Peyer's patch (tissue), 4 donors: ENCODE results near the gene TRPM7. TPM values are rescaled to one million over a fixed set of nuclear protein-coding genes. Genes with fewer than 3 reads are reported as not detected.
"Not testable (repeated sequence)": the region's sequence is repeated elsewhere in the genome, so short reads cannot be mapped to it uniquely, and the experiment has no call there.

ENCODE experiments used
- DNase-seq, 3 donors: peaks; one replicate each; pipeline ENCODE4 v3.0.0-alpha.2; 2017 to 2019
- H3K27ac ChIP-seq, 4 donors: fragments of 200-600 bp; sonication (generic); one replicate each; pipeline ENCODE4 v1.5.1; 2016 to 2019
- H3K27me3 ChIP-seq, 2 donors: fragments of 200-600 bp; sonication (generic); one replicate each; pipeline ENCODE4 v1.5.1; 2019
- H3K36me3 ChIP-seq, 3 donors: fragments of 200-600 bp; sonication (generic); one replicate each; pipeline ENCODE4 v1.5.1; 2016 to 2019
- H3K4me1 ChIP-seq, 4 donors: fragments of 200-600 bp; sonication (generic); one replicate each; pipeline ENCODE4 v1.5.1; 2016 to 2019
- H3K4me3 ChIP-seq, 4 donors: fragments of 200-600 bp; sonication (generic); 1 replicate in 3 of 4; 2 replicates in 1 of 4; pipeline ENCODE4 v1.5.1; 2016 to 2019; ENCODE audit warnings: mild to moderate bottlenecking in 1 of 4
- H3K9me3 ChIP-seq, 4 donors: fragments of 200-600 bp; sonication (generic); one replicate each; pipeline ENCODE4 v1.5.1; 2016 to 2019; ENCODE audit warnings: mild to moderate bottlenecking in 1 of 4
- POLR2A ChIP-seq, 2 donors: fragments of 450-650 bp; IDR thresholded peaks; one replicate each; pipeline ENCODE4 v1.5.1; 2017; ENCODE audit warnings: antibody characterized with exemption in 2 of 2, mild to moderate bottlenecking in 2 of 2, moderate library complexity in 2 of 2
- total RNA-seq, 4 donors: library from RNA; depleted of rRNA; stranded (reverse); fragments of >200 nt; gene quantifications; one replicate each; pipeline ENCODE4 v1.1.0, GENCODE V29; 2016
- TF ChIP-seq, protein P1 (sequence below), 6 experiments: fragments of 450-650 bp in 4 of 6; fragments of 200-600 bp in 2 of 6; sonication (generic) in 1 of 6; IDR thresholded peaks; one replicate each; pipeline ENCODE4 v1.5.1; 2017 to 2019; ENCODE audit warnings: antibody characterized with exemption in 6 of 6, mild to moderate bottlenecking in 3 of 6, moderate library complexity in 1 of 6

TRPM7 gene
- total RNA-seq, 4 donors from 2014 or later = 44.1 to 93.3 (median 63.6) TPM

DNA sequence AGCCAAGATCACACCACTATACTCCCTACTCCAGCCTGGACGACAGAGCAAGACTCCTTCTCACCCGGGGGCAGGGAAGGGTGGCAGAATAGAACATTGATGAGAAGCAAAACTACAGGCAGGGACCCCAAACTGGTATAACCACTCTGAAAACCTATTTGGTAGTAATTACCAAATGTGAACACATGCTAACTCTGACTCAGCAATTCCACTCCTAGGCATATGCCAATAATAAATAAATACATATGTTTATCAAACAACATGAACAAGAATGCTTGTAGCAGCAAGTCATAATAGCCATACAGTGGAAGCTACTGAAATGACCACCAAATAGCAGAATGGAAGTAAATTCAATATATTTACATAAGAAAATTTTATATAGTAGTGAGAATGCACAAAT is 109.1 kb downstream of the TRPM7 start:
- H3K4me1 ChIP-seq = no peaks in the 10 kb centered on the region
- no peak overlapping the region for H3K4me3 ChIP-seq
- no peak overlapping the region for H3K27ac ChIP-seq
- no peak for DNase-seq
- TF ChIP-seq, protein P1, sequence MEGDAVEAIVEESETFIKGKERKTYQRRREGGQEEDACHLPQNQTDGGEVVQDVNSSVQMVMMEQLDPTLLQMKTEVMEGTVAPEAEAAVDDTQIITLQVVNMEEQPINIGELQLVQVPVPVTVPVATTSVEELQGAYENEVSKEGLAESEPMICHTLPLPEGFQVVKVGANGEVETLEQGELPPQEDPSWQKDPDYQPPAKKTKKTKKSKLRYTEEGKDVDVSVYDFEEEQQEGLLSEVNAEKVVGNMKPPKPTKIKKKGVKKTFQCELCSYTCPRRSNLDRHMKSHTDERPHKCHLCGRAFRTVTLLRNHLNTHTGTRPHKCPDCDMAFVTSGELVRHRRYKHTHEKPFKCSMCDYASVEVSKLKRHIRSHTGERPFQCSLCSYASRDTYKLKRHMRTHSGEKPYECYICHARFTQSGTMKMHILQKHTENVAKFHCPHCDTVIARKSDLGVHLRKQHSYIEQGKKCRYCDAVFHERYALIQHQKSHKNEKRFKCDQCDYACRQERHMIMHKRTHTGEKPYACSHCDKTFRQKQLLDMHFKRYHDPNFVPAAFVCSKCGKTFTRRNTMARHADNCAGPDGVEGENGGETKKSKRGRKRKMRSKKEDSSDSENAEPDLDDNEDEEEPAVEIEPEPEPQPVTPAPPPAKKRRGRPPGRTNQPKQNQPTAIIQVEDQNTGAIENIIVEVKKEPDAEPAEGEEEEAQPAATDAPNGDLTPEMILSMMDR (IDR thresholded peaks at IDR 0.05) = no peak
- no peak for TF ChIP-seq POLR2A (IDR thresholded peaks at IDR 0.05)
- H3K27me3 ChIP-seq = no peaks in the 10 kb centered on the region
- peaks cover 0 to 90% (median 0%) of the 10 kb centered on the region in 3 donors for H3K36me3 ChIP-seq
- no peaks in the 10 kb centered on the region for H3K9me3 ChIP-seq

DNA sequence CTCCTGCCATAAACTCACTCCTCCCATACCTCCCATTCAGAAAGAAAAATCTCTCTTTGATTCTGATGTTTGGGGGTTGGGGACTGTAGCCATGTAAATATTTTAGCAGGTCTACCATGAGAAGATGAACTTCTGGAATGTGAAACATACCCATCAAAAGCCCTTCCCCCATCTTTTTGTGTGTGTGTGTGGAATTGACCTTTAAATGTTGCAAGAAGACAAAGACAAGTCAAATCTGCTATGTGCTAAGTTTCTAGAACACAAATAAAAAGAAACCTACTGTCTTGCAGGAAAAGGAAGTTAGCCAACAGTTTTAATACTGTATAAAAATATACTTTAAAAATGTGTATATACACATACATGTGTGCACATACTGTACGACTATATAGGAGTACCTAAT is 110.4 kb downstream of the TRPM7 start:
- no peaks in the 10 kb centered on the region for H3K27me3 ChIP-seq
- H3K36me3 ChIP-seq = peaks cover 0 to 89% (median 0%) of the 10 kb centered on the region in 3 donors
- no peak for DNase-seq
- no peak overlapping the region for H3K4me3 ChIP-seq
- H3K27ac ChIP-seq = no peak overlapping the region
- TF ChIP-seq POLR2A (IDR thresholded peaks at IDR 0.05) = no peak
- TF ChIP-seq, protein P1 (IDR thresholded peaks at IDR 0.05) = no peak
- no peaks in the 10 kb centered on the region for H3K9me3 ChIP-seq
- H3K4me1 ChIP-seq = no peaks in the 10 kb centered on the region

DNA sequence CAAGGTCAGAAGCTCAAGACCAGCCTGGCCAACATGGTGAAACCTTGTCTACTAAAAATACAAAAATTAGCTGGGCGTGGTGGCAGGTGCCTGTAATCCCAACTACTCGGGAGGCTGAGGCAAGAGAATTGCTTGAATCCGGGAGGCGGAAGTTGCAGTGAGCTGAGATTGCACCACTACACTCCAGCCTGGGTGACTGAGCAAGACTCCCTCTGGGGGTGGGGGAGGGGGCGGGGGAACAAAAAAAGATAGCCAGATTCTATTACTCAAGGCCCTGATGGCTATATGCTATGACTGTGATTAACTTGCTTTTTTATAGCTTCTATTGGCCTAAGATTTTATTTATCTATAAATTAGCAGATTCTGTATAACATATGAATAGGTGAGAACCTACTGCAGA is 112.8 kb downstream of the TRPM7 start:
- H3K36me3 ChIP-seq = peaks cover 0 to 85% (median 0%) of the 10 kb centered on the region in 3 donors

DNA sequence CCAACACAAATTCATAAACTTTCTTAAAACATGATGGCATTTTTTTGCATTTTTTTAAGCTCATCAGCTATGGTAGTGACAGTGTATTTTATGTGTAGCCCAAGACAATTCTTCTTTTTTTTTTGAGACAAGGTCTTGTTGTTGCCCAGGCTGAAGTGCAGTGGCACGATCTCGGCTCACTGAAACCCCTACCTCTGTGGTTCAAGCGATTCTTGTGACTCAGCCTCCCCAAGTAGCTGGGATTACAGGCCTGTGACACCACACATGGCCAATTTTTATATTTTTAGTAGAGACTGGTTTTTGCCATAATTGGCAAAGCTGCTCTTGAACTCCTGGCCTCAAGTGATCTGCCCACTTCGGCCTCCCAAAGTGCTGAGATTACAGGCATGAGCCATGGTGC is 122.8 kb downstream of the TRPM7 start:
- no peaks in the 10 kb centered on the region for H3K4me1 ChIP-seq
- H3K9me3 ChIP-seq = no peaks in the 10 kb centered on the region
- H3K27ac ChIP-seq = no peak overlapping the region
- H3K4me3 ChIP-seq = no peak overlapping the region
- TF ChIP-seq POLR2A (IDR thresholded peaks at IDR 0.05) = no peak
- TF ChIP-seq, protein P1 (IDR thresholded peaks at IDR 0.05) = no peak
- H3K36me3 ChIP-seq = peaks cover 0 to 57% (median 0%) of the 10 kb centered on the region in 3 donors
- DNase-seq = no peak
- H3K27me3 ChIP-seq = no peaks in the 10 kb centered on the region

More for the DNA sequence above, 112.8 kb downstream of the TRPM7 start:
- H3K27ac ChIP-seq, H3K4me3 ChIP-seq, DNase-seq, H3K9me3 ChIP-seq, H3K27me3 ChIP-seq, H3K4me1 ChIP-seq: not testable (repeated sequence)

DNA sequence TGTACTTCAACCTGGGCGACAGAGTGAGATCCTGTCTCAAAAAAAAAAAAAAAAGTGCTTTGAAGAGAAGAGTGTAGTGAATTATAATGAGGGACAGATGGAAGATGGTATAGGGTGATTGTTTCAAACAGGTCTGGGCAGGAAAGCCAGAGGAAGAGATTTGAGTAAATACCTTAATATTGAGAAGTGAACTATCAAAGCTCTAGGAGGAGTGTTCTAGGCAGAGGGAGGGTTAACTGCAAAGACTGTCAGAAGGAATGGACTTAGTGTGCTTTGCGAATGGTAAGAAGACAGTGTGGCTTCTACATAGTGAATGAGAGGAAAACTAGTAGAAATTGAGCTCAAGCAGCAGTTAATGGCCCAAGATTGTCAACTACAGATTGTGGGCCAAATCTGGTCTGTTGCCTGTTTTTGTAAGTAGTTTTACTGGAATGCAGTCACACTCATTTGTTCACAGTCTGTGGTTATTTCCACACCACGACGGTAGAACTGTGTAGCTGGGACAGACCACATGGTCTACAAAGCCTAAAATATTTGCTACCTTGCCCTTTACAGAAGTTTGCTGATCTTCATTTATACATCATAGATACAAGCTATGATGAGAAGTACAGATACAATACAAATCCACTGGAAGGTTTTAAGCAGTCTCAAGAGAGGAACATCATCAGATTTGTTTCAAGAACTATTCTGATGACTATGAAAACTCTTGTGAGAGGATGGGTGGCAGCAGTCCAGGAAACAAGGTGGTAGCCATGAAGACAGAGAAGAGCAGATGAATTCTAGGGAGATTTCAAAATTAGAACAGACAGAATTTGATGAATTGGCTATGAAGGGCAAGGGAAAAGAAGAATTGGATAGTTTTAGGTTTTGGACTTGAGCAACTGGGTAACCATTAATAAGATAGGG is 123.6 kb downstream of the TRPM7 start:
- Histone ChIP-seq H3K27me3 (no peaks in the 10 kb centered on the region), H3K36me3 (peaks cover 0 to 50% (median 0%) of the 10 kb centered on the region in 3 donors)

DNA sequence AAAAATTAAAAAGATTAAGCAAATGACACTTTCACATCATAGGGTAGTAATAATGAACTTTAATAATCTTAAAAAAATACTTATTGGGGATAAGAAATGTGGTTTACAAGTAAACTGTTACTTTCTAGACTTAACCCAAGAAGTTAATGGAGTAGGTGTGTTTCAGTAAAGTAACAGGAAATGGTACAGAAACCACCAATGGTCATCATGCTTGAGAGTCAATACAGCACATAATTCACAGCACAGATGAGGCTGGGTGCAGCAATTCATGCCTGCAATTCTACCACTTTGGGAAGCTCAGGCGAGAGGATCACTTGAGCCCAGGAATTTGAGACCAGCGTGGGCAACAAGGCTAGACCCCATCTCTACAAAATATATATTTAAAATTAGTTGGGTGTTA is 128.6 kb downstream of the TRPM7 start:
- Histone ChIP-seq H3K36me3 (peaks cover 0 to 25% (median 0%) of the 10 kb centered on the region in 3 donors), H3K27me3 (no peaks in the 10 kb centered on the region), H3K9me3 (no peaks in the 10 kb centered on the region), H3K4me1 (no peaks in the 10 kb centered on the region), H3K27ac (no peak overlapping the region), H3K4me3 (no peak overlapping the region)
- TF ChIP-seq, protein P1 (IDR thresholded peaks at IDR 0.05) = no peak
- no peak for TF ChIP-seq POLR2A (IDR thresholded peaks at IDR 0.05)
- no peak for DNase-seq

More for the DNA sequence above, 123.6 kb downstream of the TRPM7 start:
- Histone ChIP-seq H3K9me3 (no peaks in the 10 kb centered on the region), H3K4me3 (no peak overlapping the region), H3K4me1 (no peaks in the 10 kb centered on the region), H3K27ac (no peak overlapping the region)
- DNase-seq = no peak
- TF ChIP-seq, protein P1 (IDR thresholded peaks at IDR 0.05) = no peak
- no peak for TF ChIP-seq POLR2A (IDR thresholded peaks at IDR 0.05)
